AG09319 (cell line): ENCODE data around the gene FLACC1.

ENCODE experiments used
- DNase-seq: peaks from one replicate; pipeline ENCODE4 v3.0.0-alpha.2; 2010; ENCODE audit warnings: low read depth; ENCODE audit errors: extremely low read depth
- CTCF ChIP-seq: IDR thresholded peaks from 2 replicates; pipeline ENCODE4 v1.5.1; 2011; ENCODE audit warnings: low read depth, mild to moderate bottlenecking, inconsistent platforms, low read length, moderate library complexity

Gene FLACC1

GRCh38 chr2:201329409-201329808 is 27.7 kb downstream of the FLACC1 start:
- TF ChIP-seq CTCF = no peak
- DNase-seq = no peak

GRCh38 chr2:201327678-201328077 is 29.5 kb downstream of the FLACC1 start:
- TF ChIP-seq CTCF = no peak
- no peak for DNase-seq

- no peak for TF ChIP-seq CTCF
- no peak for DNase-seq
Measured at GRCh38 chr2:201322772-201323171, 34.4 kb downstream of the FLACC1 start.

- TF ChIP-seq CTCF = no peak
- no peak for DNase-seq
Measured at GRCh38 chr2:201320701-201321100, 36.4 kb downstream of the FLACC1 start.

- no peak for TF ChIP-seq CTCF
- DNase-seq = no peak
Measured at GRCh38 chr2:201320257-201320656, 36.9 kb downstream of the FLACC1 start.

GRCh38 chr2:201319511-201319910 is 37.6 kb downstream of the FLACC1 start:
- no peak for TF ChIP-seq CTCF
- no peak for DNase-seq

GRCh38 chr2:201313362-201313761 is 43.8 kb downstream of the FLACC1 start:
- no peak for DNase-seq
- TF ChIP-seq CTCF = no peak
